ENCODE results near the gene SLC5A10.

SLC5A10 gene

DNA sequence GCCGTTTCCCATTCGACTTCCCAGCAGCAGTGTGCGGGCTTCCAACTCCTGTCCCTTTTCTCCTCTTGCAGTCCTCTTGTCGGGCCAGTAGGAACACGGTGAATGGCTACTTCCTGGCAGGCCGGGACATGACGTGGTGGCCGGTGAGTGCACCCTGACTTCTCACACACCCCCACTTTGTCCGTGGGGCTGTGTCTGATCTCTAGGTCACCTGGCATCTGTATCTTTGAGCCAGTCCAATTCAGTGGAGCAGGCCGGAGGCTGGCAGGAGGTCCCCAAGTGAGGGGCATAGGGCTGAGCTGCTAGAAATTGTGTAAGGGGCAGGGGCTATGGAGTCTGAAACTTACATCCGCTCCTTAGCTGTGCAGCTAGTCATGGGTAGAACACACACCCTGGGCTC, 6.6 kb downstream of the SLC5A10 start:
- 93% methylated on average over 11 of the region's 11 CpGs for WGBS
- Histone ChIP-seq H3K9ac (ENCODE audit: low read depth, low read length) (no peak overlapping the region), H3K4me1 (ENCODE audit: insufficient read depth, low read length) (no peaks in the 10 kb centered on the region), H3K4me3 (ENCODE audit: low read length) (no peak overlapping the region), H3K9me3 (ENCODE audit: insufficient read depth, low read depth, low read length) (no peaks in the 10 kb centered on the region), H3K27me3 (ENCODE audit: insufficient read depth, low read length) (no peaks in the 10 kb centered on the region), H3K36me3 (ENCODE audit: insufficient read depth, low read length) (no peaks in the 10 kb centered on the region), H3K27ac (ENCODE audit: low read depth, low read length) (no peak overlapping the region)

DNA sequence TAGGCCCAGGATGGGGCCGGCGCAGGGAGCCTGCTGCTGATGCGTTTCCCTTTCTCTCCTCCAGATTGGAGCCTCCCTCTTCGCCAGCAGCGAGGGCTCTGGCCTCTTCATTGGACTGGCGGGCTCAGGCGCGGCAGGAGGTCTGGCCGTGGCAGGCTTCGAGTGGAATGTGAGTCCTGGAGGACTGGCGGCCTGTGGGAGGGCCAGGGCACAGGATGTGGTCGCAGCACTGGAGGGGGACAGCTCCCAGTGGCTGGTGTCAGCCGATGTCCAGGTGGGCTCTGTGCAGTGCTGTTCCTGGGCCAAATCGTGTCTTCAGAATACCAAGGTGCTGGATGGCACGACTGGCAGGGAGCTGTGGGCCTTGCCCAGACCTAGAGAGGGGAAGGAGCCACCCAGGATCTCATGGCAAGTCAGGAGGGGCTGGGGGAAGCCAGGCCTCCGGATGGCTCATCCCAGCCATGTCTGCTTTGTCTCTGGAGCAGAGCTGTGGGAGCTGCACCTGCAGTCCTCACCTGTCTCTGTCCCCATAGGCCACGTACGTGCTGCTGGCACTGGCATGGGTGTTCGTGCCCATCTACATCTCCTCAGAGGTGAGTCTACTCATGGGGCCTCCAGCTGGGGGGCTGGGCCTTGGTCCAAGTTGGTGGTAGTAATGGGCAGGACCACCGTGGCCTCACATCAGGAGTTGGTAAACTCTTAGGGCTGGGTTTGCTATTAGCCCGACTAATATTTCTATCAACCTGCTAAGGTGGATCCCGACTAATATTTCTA, 7.3 kb downstream of the SLC5A10 start:
- 88% methylated on average over 22 of the region's 22 CpGs for whole genome bisulfite sequencing
- H3K36me3 ChIP-seq (ENCODE audit: insufficient read depth, low read length) = no peaks in the 10 kb centered on the region
- no peaks in the 10 kb centered on the region for H3K9me3 ChIP-seq (ENCODE audit: insufficient read depth, low read depth, low read length)
- no peak overlapping the region for H3K9ac ChIP-seq (ENCODE audit: low read depth, low read length)
- no peak overlapping the region for H3K27ac ChIP-seq (ENCODE audit: low read depth, low read length)
- H3K4me1 ChIP-seq (ENCODE audit: insufficient read depth, low read length) = no peaks in the 10 kb centered on the region
- no peak overlapping the region for H3K4me3 ChIP-seq (ENCODE audit: low read length)
- no peaks in the 10 kb centered on the region for H3K27me3 ChIP-seq (ENCODE audit: insufficient read depth, low read length)

DNA sequence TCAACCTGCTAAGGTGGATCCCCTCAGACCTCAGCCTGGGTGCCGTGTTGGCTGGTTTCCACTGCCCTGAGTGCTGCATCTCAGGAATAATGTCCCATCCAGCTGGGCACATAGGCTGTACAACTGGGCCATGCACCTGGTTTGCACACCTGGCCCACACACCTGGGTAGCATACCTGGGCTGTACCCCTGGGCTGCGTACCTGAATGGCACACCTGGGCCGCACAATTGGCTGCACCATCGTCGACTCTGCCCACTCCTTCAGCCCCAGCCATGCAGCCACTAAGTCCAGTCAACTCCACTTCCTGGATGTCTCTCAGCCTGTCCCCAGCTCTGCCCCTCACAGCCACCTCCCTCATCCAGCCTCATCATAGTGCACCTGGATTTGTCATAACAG, 7.9 kb downstream of the SLC5A10 start:
- H3K4me1 ChIP-seq (ENCODE audit: insufficient read depth, low read length) = no peaks in the 10 kb centered on the region
- no peak overlapping the region for H3K27ac ChIP-seq (ENCODE audit: low read depth, low read length)
- H3K27me3 ChIP-seq (ENCODE audit: insufficient read depth, low read length) = no peaks in the 10 kb centered on the region
- H3K9ac ChIP-seq (ENCODE audit: low read depth, low read length) = no peak overlapping the region
- H3K9me3 ChIP-seq (ENCODE audit: insufficient read depth, low read depth, low read length) = no peaks in the 10 kb centered on the region
- H3K4me3 ChIP-seq (ENCODE audit: low read length) = no peak overlapping the region
- 97% methylated on average over 5 of the region's 5 CpGs for WGBS
- no peaks in the 10 kb centered on the region for H3K36me3 ChIP-seq (ENCODE audit: insufficient read depth, low read length)

DNA sequence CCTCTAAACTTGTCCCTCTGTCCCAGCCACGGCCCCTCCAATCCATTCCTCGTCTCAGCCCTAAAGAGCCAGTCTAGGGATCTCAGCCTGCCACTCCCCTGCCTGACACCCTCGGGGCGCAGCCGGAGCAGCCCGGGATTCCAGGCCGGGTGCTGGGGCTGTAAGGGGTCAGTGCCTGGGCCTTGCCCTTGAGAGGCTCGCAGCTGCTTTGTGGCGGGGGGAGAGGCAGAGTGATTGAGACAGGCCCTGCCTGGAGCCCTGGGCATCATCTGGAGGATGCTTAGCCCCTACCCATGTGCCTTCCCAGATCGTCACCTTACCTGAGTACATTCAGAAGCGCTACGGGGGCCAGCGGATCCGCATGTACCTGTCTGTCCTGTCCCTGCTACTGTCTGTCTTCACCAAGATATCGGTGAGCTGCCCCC, 8.3 kb downstream of the SLC5A10 start:
- 91% methylated on average over 15 of the region's 15 CpGs for WGBS
- H3K4me1 ChIP-seq (ENCODE audit: insufficient read depth, low read length) = no peaks in the 10 kb centered on the region

DNA sequence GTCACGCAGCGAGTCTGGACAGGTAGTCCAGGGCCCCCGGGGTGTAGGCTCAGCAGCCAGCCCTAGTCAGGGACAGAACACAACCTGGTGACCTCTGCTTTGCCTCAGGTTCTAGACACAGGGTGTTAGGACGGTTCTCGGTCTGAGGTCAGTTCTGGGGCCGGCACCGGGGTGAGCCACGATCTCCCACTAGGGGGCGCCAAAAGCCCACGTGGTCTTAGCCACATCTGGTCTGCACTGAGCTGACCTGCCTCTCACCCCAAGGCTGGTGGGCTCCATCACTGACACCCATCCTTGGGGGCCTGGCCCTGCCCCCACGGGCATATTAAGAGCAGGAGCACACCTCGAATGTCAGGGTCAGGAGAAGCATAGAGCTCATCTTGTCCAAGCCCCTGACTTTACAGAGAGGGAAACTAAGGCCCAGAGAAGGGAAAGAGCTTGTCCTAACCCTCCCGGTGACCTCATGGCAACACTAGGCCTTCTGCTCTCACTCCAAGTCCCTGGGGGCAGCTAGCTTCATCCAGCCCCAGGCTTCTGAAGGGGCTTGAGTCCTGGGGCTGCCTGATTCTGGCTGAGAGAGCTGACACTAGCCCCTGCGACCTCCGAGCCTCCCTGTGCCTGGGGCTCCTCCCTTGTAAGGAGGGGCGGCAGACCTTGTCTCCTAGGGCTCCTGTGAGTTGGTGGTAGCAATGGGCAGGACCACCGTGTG, 9.0 kb downstream of the SLC5A10 start:
- Histone ChIP-seq H3K27me3 (ENCODE audit: insufficient read depth, low read length) (no peaks in the 10 kb centered on the region), H3K9me3 (ENCODE audit: insufficient read depth, low read depth, low read length) (no peaks in the 10 kb centered on the region), H3K36me3 (ENCODE audit: insufficient read depth, low read length) (no peaks in the 10 kb centered on the region), H3K27ac (ENCODE audit: low read depth, low read length) (no peak overlapping the region), H3K9ac (ENCODE audit: low read depth, low read length) (no peak overlapping the region), H3K4me1 (ENCODE audit: insufficient read depth, low read length) (no peaks in the 10 kb centered on the region), H3K4me3 (ENCODE audit: low read length) (no peak overlapping the region)
- WGBS = 38% methylated on average over 17 of the region's 17 CpGs

More for the DNA sequence above, 8.3 kb downstream of the SLC5A10 start:
- H3K4me3 ChIP-seq (ENCODE audit: low read length) = no peak overlapping the region
- H3K36me3 ChIP-seq (ENCODE audit: insufficient read depth, low read length) = no peaks in the 10 kb centered on the region
- H3K9ac ChIP-seq (ENCODE audit: low read depth, low read length) = no peak overlapping the region
- H3K27ac ChIP-seq (ENCODE audit: low read depth, low read length) = no peak overlapping the region
- no peaks in the 10 kb centered on the region for H3K27me3 ChIP-seq (ENCODE audit: insufficient read depth, low read length)
- no peaks in the 10 kb centered on the region for H3K9me3 ChIP-seq (ENCODE audit: insufficient read depth, low read depth, low read length)

DNA sequence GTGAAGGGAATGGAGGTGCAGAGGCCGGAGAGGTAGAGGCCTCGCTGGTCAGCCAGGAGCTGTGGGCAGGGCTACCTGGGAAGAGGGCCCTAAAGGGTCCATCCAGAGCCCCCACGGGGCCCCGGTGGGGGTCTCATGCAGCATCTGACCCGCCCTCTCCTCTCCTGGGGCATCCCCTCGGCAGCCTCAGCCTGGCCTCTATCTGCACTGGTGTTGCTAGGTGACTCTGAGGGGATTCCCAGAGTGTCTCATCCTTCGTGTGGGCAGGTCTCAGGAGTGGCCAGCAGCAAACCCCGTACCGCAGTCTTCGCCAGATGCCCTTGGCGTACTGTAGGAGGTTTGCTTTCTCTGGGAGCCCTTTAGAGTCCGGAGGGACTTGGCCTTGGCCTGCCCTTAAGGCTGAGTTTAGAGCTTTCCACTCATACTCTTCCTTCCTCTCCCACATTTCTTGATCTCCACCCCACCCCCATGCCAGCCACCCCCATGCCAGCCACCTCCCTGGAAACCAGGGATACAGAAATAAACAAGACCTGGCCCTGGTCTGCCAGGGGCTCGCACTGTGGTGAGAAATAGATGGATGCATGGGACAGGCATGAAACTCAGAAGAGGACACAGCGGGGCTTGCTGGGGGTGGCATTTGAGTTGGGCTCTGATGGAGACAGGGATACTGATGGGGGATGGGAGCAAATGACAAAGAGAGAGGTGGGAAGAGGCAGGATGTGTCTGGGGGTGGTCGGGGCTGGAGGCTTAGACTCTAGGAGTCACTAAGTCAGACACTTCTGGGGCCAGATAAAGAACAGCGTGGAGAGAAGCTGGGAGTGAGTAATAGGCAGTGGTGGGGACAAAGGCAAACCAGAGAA, 9.9 kb downstream of the SLC5A10 start:
- WGBS = 85% methylated on average over 16 of the region's 16 CpGs
- H3K9ac ChIP-seq (ENCODE audit: low read depth, low read length) = peak overlapping the region; percentile 25; the same call in 1 of the 2 replicates

GRCh38 chr17:18962494-18962815, 10.5 kb downstream of the SLC5A10 start:
- Histone ChIP-seq H3K36me3 (ENCODE audit: insufficient read depth, low read length) (no peaks in the 10 kb centered on the region), H3K27me3 (ENCODE audit: insufficient read depth, low read length) (no peaks in the 10 kb centered on the region), H3K27ac (ENCODE audit: low read depth, low read length) (no peak overlapping the region), H3K4me1 (ENCODE audit: insufficient read depth, low read length) (peaks cover 2% of the 10 kb centered on the region; the same call in 1 of the 2 replicates), H3K9ac (ENCODE audit: low read depth, low read length) (peak overlapping the region; percentile 25; the same call in 1 of the 2 replicates), H3K4me3 (ENCODE audit: low read length) (no peak overlapping the region), H3K9me3 (ENCODE audit: insufficient read depth, low read depth, low read length) (no peaks in the 10 kb centered on the region)
- 84% methylated on average over 6 of the region's 6 CpGs for WGBS

More for the DNA sequence above, 9.9 kb downstream of the SLC5A10 start:
- no peak overlapping the region for H3K27ac ChIP-seq (ENCODE audit: low read depth, low read length)
- H3K9me3 ChIP-seq (ENCODE audit: insufficient read depth, low read depth, low read length) = no peaks in the 10 kb centered on the region
- H3K27me3 ChIP-seq (ENCODE audit: insufficient read depth, low read length) = no peaks in the 10 kb centered on the region
- H3K4me1 ChIP-seq (ENCODE audit: insufficient read depth, low read length) = no peaks in the 10 kb centered on the region
- H3K4me3 ChIP-seq (ENCODE audit: low read length) = no peak overlapping the region
- no peaks in the 10 kb centered on the region for H3K36me3 ChIP-seq (ENCODE audit: insufficient read depth, low read length)

- Histone ChIP-seq H3K4me3 (ENCODE audit: low read length) (no peak overlapping the region), H3K4me1 (ENCODE audit: insufficient read depth, low read length) (peaks cover 8% of the 10 kb centered on the region), H3K27ac (ENCODE audit: low read depth, low read length) (no peak overlapping the region), H3K9ac (ENCODE audit: low read depth, low read length) (no peak overlapping the region), H3K36me3 (ENCODE audit: insufficient read depth, low read length) (no peaks in the 10 kb centered on the region), H3K27me3 (ENCODE audit: insufficient read depth, low read length) (no peaks in the 10 kb centered on the region), H3K9me3 (ENCODE audit: insufficient read depth, low read depth, low read length) (no peaks in the 10 kb centered on the region)
- WGBS = 91% methylated on average over 23 of the region's 23 CpGs
Measured at GRCh38 chr17:18963126-18964017, 11.4 kb downstream of the SLC5A10 start.

DNA sequence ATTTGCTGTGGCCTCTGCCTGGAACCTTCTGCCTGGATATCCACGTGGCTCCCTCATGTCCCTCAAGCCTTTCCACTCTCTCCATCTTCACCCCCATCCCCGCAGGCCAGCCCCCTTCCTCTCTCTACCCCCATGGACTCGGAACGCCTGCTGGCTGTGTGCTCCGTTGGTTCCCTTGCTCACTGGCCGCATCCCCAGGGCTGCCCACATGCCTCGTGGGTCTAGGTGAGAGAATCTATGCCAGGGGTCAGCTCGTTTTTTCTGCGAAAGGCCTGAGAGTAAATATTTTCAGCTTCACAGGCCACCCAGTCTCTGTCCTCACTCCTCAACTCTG, 12.0 kb downstream of the SLC5A10 start:
- Histone ChIP-seq H3K4me1 (ENCODE audit: insufficient read depth, low read length) (peaks cover 11% of the 10 kb centered on the region), H3K4me3 (ENCODE audit: low read length) (no peak overlapping the region), H3K9me3 (ENCODE audit: insufficient read depth, low read depth, low read length) (no peaks in the 10 kb centered on the region), H3K27me3 (ENCODE audit: insufficient read depth, low read length) (no peaks in the 10 kb centered on the region), H3K27ac (ENCODE audit: low read depth, low read length) (no peak overlapping the region), H3K36me3 (ENCODE audit: insufficient read depth, low read length) (no peaks in the 10 kb centered on the region), H3K9ac (ENCODE audit: low read depth, low read length) (no peak overlapping the region)
- 94% methylated on average over 9 of the region's 9 CpGs for WGBS

GRCh38 chr17:18964550-18964949, 12.6 kb downstream of the SLC5A10 start:
- no peak overlapping the region; the same call in 1 of the 2 replicates for H3K9ac ChIP-seq (ENCODE audit: low read depth, low read length)
- no peaks in the 10 kb centered on the region for H3K36me3 ChIP-seq (ENCODE audit: insufficient read depth, low read length)
- H3K4me3 ChIP-seq (ENCODE audit: low read length) = no peak overlapping the region
- peaks cover 11% of the 10 kb centered on the region for H3K4me1 ChIP-seq (ENCODE audit: insufficient read depth, low read length)
- no peaks in the 10 kb centered on the region for H3K27me3 ChIP-seq (ENCODE audit: insufficient read depth, low read length)
- no peak overlapping the region for H3K27ac ChIP-seq (ENCODE audit: low read depth, low read length)
- WGBS = 96% methylated on average over 9 of the region's 9 CpGs
- H3K9me3 ChIP-seq (ENCODE audit: insufficient read depth, low read depth, low read length) = no peaks in the 10 kb centered on the region

Data from HUES64 (cell line).